PFSK-1 (cell line): ENCODE data around the gene THUMPD3.

ENCODE experiments used
- POLR2AphosphoS5 ChIP-seq: IDR thresholded peaks from 2 replicates; pipeline ENCODE4 v1.6.1; 2012; ENCODE audit warnings: low read depth, mild to moderate bottlenecking, control low read depth, low read length, moderate library complexity
- REST ChIP-seq, 2 experiments: IDR thresholded peaks; 2 replicates each; pipeline versions ENCODE4 v1.6.1 to v1.8.0; 2011 to 2012; ENCODE audit warnings: low read depth in 2 of 2, low read length in 2 of 2, control low read depth in 1 of 2, inconsistent platforms in 1 of 2, mild to moderate bottlenecking in 1 of 2, moderate library complexity in 1 of 2; ENCODE audit not compliant: insufficient read depth in 1 of 2
- SIN3A ChIP-seq: IDR thresholded peaks from 2 replicates; pipeline ENCODE4 v1.6.1; 2012; ENCODE audit warnings: mild to moderate bottlenecking, low read length, moderate library complexity, borderline replicate concordance; ENCODE audit not compliant: insufficient read depth

GRCh38 chr3:9352917-9353752 is 9.7 kb upstream of the THUMPD3 start:
- no peak for TF ChIP-seq POLR2AphosphoS5
- TF ChIP-seq REST (IDR thresholded peaks at IDR 0.05; ENCODE audit: insufficient read depth in 1 of 2, low read depth in 2 of 2, low read length in 2 of 2) = no peak
- TF ChIP-seq SIN3A = no peak
